ENCODE measurements around the gene TBCD.

DNA sequence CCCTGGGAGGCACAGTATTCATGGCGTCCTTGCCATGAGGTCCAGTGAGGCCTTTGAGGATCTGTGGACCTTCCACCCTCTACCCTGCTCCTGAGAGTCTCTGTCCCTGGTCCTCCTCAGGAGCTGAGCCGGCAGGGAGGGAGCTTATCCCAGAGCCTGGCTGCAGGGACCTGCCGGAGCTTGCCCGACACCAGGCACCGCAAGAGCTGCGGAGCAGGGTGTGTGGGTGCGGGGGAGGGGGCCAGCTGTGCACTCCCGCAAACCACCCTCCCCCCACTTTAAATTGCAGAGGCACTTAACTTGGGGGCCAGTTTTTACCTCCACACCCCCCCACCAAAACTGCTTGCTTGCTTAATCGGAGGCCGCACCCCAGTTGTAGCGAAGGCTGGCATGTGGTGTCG lies 88.6 kb downstream of the TBCD start:
- TF ChIP-seq, protein P1, sequence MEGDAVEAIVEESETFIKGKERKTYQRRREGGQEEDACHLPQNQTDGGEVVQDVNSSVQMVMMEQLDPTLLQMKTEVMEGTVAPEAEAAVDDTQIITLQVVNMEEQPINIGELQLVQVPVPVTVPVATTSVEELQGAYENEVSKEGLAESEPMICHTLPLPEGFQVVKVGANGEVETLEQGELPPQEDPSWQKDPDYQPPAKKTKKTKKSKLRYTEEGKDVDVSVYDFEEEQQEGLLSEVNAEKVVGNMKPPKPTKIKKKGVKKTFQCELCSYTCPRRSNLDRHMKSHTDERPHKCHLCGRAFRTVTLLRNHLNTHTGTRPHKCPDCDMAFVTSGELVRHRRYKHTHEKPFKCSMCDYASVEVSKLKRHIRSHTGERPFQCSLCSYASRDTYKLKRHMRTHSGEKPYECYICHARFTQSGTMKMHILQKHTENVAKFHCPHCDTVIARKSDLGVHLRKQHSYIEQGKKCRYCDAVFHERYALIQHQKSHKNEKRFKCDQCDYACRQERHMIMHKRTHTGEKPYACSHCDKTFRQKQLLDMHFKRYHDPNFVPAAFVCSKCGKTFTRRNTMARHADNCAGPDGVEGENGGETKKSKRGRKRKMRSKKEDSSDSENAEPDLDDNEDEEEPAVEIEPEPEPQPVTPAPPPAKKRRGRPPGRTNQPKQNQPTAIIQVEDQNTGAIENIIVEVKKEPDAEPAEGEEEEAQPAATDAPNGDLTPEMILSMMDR (IDR thresholded peaks at IDR 0.05) = no peak
- TF ChIP-seq POLR2AphosphoS5 (IDR thresholded peaks at IDR 0.05) (no peak), POLR2A (IDR thresholded peaks at IDR 0.05) (no peak)

Measured in breast epithelium (tissue), 3 donors.